ELF-1 (cell line): ENCODE results near the gene LONRF3.
"Not testable (repeated sequence)": the region's sequence is repeated elsewhere in the genome, so short reads cannot be mapped to it uniquely, and the experiment has no call there.

Experiments used
- DNase-seq: peaks from one replicate; pipeline ENCODE4 v3.0.0-alpha.2; 2016; ENCODE audit warnings: low read depth, low spot score

The LONRF3 gene

GRCh38 chrX:118983513-118983912 lies 9.1 kb downstream of the LONRF3 start:
- DNase-seq, result no peak

- DNase-seq, result no peak
Measured at GRCh38 chrX:118988911-118989310, 14.5 kb downstream of the LONRF3 start.

GRCh38 chrX:118989886-118990285 lies 15.5 kb downstream of the LONRF3 start:
- DNase-seq, result no peak

- DNase-seq, result peak; percentile 37
Measured at GRCh38 chrX:118990512-118991227, 16.3 kb downstream of the LONRF3 start.

GRCh38 chrX:118992441-118993121 lies 18.2 kb downstream of the LONRF3 start:
- DNase-seq, result peak; percentile 18

- DNase-seq, result no peak
Measured at GRCh38 chrX:119003462-119003861, 29.0 kb downstream of the LONRF3 start.

GRCh38 chrX:119004920-119005524 lies 30.6 kb downstream of the LONRF3 start:
- peak; percentile 87 for DNase-seq

- DNase-seq, result peak; percentile 50
Measured at GRCh38 chrX:119007189-119007770, 32.9 kb downstream of the LONRF3 start.

GRCh38 chrX:119008110-119008744 lies 33.8 kb downstream of the LONRF3 start:
- peak; percentile 15 for DNase-seq

GRCh38 chrX:119009071-119009470 lies 34.7 kb downstream of the LONRF3 start:
- no peak for DNase-seq

- no peak for DNase-seq
Measured at GRCh38 chrX:119010491-119010890, 36.1 kb downstream of the LONRF3 start.

- peak; percentile 22 for DNase-seq
Measured at GRCh38 chrX:119013164-119013563, 38.7 kb downstream of the LONRF3 start.

GRCh38 chrX:119015407-119016237 lies 41.2 kb downstream of the LONRF3 start:
- DNase-seq, result no peak

GRCh38 chrX:119017077-119017476 lies 42.7 kb downstream of the LONRF3 start:
- DNase-seq, result no peak

- no peak for DNase-seq
Measured at GRCh38 chrX:119025900-119026299, 51.5 kb downstream of the LONRF3 start.

GRCh38 chrX:119026344-119026743 lies 51.9 kb downstream of the LONRF3 start:
- not testable (repeated sequence) for DNase-seq

GRCh38 chrX:119027960-119028732 lies 53.7 kb downstream of the LONRF3 start:
- DNase-seq, result not testable (repeated sequence)

GRCh38 chrX:119028733-119029330 lies 54.4 kb downstream of the LONRF3 start:
- DNase-seq, result no peak

GRCh38 chrX:119029656-119030055 lies 55.2 kb downstream of the LONRF3 start:
- DNase-seq, result not testable (repeated sequence)

- no peak for DNase-seq
Measured at GRCh38 chrX:119030990-119031389, 56.6 kb downstream of the LONRF3 start.
